GM12875 (cell line): ENCODE measurements around the gene DACH1.

Experiments
- H3K4me3 ChIP-seq: one replicate; pipeline ENCODE4 v1.5.1; 2011; ENCODE audit warnings: low read depth, low read length, control low read depth
- TF ChIP-seq, protein P1 (sequence below): IDR thresholded peaks from 2 replicates; pipeline ENCODE4 v1.5.1; 2011; ENCODE audit warnings: low read depth, mild to moderate bottlenecking, control low read depth, inconsistent platforms, low read length, moderate library complexity, borderline replicate concordance; ENCODE audit not compliant: insufficient read depth

Gene DACH1

DNA sequence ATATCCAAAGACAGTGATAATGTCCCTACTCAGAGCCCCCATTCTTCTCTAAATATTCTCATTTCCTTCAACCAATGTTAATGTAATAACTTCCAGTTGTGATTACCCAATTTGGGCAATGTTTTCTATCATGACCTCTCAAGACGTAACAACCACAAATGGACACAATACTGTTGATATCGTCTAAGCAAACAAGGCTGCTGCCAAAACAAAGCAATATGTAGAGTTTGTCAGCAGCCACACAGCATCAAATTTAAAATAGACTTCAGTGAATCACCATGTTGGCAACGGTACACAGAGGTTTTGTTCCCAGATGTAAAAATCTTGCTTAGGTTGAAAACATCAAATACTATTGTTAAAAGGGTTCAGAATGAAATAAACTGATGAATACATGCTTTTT, 205.1 kb downstream of the DACH1 start:
- H3K4me3 ChIP-seq, result no peak overlapping the region
- TF ChIP-seq, protein P1, sequence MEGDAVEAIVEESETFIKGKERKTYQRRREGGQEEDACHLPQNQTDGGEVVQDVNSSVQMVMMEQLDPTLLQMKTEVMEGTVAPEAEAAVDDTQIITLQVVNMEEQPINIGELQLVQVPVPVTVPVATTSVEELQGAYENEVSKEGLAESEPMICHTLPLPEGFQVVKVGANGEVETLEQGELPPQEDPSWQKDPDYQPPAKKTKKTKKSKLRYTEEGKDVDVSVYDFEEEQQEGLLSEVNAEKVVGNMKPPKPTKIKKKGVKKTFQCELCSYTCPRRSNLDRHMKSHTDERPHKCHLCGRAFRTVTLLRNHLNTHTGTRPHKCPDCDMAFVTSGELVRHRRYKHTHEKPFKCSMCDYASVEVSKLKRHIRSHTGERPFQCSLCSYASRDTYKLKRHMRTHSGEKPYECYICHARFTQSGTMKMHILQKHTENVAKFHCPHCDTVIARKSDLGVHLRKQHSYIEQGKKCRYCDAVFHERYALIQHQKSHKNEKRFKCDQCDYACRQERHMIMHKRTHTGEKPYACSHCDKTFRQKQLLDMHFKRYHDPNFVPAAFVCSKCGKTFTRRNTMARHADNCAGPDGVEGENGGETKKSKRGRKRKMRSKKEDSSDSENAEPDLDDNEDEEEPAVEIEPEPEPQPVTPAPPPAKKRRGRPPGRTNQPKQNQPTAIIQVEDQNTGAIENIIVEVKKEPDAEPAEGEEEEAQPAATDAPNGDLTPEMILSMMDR, result no peak

DNA sequence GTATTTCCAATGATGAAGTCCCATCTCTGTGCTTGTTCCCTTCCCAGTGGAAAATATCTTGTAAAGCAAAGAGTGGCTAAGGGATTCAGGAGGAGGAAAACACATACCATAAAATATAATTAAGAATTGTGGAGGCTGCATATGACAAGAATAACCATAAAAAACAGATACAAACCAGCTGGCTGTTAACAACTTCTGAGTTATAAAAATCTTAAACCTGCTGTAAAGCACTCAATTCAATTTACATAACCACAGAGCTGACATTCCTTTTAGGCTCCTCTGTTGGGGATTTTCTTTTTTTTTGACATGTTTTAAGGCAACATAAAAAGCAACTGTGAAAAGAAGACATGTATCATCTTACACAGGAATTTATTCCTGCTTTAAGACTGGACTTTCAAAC, 207.6 kb downstream of the DACH1 start:
- TF ChIP-seq, protein P1, result no peak
- no peak overlapping the region for H3K4me3 ChIP-seq

GRCh38 chr13:71645467-71645866, 221.5 kb downstream of the DACH1 start:
- H3K4me3 ChIP-seq, result no peak overlapping the region
- TF ChIP-seq, protein P1, result no peak

- no peak overlapping the region for H3K4me3 ChIP-seq
- TF ChIP-seq, protein P1, result no peak
Measured at GRCh38 chr13:71644579-71644978, 222.4 kb downstream of the DACH1 start.

GRCh38 chr13:71643448-71643860, 223.6 kb downstream of the DACH1 start:
- TF ChIP-seq, protein P1, result no peak
- H3K4me3 ChIP-seq, result no peak overlapping the region

DNA sequence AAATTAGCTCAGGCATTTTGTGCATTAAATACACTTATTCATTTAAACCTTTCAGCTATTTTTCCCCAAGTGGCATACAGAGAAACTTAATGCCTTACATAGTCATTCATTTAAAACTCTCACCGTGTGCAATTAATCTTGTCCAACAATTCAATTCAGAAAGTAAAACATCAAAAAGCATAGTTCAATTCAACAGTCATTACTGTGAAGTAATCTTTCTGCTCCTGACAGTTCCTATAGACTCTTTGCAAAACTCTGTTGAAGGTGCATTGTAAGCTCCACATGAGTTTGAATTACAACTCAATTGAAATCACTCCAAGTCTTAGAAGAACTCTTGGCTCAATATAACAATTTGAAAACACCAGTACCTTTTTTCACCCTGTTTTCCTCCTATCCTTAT, 228.3 kb downstream of the DACH1 start:
- TF ChIP-seq, protein P1, result no peak
- no peak overlapping the region for H3K4me3 ChIP-seq

DNA sequence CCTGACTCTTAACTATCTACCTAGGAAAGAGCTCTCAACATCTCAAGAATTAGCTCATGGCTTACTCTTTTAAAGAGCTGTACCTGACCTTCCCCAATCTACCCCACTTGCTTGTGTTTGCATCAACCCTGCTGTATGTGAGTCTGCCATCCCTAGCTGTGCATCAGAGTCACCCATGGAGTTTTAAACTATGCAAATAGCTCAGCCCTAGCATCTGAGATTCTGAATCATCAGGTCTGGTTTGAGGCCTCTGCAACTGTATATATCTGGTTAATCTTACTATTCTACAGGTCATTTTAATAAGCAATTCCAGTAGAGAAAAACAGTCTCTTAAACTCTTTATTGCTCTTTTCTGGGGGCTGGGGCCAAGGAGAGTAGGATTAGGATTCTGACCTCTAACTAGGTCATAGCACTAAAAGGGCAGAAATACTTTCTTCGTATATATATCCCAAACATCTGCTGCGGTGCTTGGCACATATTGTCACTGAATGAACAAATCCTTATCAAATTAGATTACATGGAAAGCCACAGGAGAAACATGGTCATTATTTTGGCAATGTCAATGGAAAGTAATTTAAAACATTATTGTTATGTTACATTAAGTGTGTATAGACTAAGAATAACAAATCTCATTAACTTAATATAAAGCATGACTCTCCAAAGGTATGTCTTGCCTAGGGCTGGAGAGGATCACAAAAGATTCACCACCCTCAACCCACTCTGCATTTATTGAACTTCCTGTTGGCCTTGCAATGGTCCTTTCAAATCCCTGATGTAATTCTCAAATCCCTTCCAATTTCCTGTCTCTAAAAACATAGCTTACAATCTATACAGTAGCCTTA, 232.2 kb downstream of the DACH1 start:
- TF ChIP-seq, protein P1, result no peak
- no peak overlapping the region for H3K4me3 ChIP-seq
